Measurements from ENCODE around the gene RPS21.

DNA sequence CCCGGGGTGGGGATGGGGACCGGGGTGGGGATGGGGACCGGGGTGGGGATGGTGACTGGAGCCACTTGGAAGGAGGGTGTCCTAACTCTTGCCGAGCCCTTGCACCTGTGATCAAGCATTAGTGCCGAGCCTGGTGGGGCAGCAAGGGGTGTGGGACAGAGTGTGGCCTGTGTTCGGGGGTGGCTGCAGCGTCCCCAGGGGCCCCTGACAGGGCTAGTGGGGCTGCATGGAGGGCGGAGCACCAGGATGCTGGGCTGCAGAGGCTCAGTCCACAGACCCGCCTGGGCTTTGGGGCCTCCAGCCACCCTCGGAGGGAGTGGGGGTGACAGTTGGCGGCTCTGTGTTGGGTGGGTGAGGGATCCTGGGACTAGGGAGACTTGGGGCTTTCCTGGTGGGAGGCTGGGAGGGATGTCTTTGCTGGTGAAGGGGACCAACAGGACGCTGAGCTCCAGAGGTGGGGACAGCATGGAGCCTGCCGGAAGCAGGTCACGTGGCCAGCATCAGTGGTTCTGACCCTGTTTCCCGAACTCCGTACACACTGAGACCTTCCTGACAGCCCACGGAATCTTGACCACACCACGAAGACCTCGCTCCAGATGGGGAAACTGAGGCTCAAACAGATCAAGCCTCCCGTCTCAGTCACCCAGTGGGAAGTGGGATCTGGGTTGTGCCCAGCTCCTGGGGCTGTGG lies 35.9 kb downstream of the RPS21 start:
- TF ChIP-seq POLR2A (IDR thresholded peaks at IDR 0.05) (no peak), CTCF (IDR thresholded peaks at IDR 0.05) (no peak), POLR2AphosphoS5 (IDR thresholded peaks at IDR 0.05; ENCODE audit: insufficient read depth in 1 of 2, low read depth in 1 of 2) (no peak)

Measured in vagina (tissue), 2 donors.